ENCODE results near the gene BCAS4.
"Not testable (repeated sequence)": the region's sequence is repeated elsewhere in the genome, so short reads cannot be mapped to it uniquely, and the experiment has no call there.

The BCAS4 gene

DNA sequence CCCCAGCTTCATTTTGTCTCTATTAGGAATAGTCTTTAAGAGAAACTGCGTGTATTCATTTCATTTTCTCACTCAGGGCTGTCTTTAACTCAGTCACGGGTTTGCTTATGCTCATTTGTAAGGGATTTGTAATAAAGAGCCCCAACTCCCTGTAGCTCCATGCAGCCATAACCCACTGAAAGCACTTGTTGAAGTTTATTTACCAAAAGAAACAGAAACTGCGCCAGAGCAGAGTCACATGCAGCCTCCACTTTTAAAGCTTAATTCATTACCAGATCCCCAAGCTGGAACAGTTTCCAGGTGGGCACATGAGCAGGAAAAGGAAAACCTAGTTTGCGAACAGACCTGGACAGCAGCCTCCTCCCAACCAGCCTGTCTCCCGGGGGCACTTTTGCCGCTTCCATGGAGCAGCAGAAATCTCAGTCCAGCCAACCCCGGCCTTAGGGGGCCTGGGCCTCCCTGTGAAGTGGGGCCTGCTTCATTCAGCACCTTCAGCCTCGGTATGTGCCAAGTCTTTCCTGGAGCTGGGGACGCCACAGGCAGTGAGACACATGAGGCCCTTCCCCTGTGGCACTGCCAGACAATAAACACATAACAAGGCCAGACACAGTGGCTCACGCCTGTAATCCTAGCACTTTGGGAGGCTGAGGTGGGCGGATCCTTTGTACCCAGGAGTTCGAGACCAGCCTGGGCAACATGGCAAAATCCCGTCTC lies 4.5 kb downstream of the BCAS4 start:
- DNase-seq (ENCODE audit: low read depth): no peak

DNA sequence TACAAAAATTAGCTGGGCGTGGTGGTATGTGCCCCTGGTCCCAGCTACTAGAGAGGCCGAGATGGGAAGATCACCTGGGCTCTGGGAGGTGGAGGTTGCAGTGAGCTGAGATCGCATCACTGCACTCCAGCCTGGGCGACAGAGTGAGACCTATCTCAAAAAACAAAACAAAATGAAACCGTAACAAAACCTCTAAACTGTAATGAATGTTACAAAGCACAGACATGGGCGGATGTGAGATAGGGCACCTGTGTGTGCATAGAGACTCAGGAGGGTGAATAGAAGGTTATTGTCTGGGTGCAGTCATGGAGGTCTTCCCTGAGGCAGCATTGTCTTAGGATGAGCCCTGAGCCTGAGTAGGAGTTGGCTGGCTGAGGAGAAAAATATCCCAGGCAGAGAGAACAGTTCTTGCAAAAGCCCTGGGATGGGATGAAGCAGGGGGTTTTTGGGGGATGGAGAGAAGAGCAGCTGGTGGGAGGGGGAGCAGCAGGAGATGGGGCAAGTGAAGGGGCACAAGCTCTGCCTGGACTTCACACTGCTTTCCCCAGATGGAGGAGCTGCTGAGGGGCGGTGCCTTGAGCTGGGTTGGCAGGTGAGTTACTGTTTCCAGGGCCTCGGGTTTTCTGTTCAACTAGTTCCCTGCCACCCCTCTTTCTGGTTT lies 5.2 kb downstream of the BCAS4 start:
- no peak for DNase-seq (ENCODE audit: low read depth)

DNA sequence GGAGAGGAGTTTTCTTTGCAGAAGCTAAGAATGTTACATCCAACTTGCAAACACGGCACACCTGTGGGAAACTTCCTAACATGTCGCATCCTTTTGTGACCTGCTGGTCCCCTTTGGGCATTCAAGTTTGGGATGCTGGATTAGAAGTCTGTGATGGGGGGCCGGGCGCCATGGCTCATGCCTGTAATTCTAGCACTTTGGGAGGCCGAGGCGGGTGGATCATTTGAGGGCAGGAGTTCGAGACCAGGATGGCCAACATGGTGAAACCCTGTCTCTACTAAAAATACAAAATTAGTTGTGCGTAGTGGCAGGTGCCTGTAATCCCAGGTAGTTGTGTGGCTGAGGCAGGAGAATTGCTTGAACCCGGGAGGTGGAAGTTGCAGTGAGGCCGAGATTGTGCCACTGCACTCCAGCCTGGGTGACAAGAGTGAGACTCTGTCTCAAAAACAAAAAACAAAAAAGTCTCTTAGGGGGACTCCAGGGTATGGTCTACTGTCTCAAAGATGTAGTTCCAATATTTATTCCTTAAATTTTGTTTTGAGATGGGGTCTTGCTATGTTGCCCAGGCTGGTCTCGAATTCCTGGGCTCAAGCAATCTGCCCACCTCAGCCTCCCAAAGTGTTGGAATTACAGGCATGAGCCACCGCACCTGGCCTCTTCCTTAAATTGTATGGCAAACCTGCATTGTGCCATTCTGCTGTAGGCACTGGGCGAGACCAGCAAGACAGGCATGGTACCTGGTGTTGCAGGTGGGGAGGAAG lies 6.3 kb downstream of the BCAS4 start:
- DNase-seq (ENCODE audit: low read depth): not testable (repeated sequence)

DNA sequence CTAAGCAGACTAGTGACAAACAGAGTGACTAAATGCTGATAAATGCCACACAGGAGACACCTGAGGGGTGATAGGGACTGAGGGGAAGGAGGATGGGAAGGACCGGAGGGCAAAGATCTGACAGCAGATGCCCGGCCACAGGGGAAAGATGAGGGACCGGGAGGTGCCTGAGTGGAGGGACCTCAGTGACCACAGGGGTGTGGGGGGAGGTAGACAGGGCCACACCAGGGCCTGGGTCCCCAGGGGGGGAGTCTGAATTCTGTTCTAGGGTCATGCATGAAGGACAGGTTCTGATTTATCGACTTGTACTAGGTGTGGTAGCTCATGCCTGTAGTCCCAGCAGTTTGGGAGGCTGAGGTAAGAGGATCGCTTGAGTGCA lies 6.9 kb downstream of the BCAS4 start:
- no peak for DNase-seq (ENCODE audit: low read depth)

DNA sequence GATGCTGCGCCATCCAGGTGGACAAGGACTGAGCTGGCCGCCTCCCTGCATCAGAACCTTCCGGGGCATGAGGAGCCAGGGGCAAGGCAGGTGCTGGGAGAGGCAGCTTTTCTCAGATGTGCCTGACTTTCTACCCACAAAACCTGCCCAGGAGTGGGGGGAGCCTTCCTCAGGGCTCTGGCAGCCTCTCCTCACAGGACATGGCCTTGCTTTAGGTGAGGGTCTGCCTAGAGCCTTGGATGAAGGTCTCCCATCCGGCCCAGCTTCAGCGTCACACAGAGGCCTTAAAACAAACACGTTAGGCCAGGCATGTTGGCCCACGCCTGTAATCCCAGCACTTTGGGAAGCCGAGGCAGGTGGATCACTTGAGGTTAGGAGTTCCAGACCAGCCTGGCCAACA lies 7.4 kb downstream of the BCAS4 start:
- no peak for DNase-seq (ENCODE audit: low read depth)

DNA sequence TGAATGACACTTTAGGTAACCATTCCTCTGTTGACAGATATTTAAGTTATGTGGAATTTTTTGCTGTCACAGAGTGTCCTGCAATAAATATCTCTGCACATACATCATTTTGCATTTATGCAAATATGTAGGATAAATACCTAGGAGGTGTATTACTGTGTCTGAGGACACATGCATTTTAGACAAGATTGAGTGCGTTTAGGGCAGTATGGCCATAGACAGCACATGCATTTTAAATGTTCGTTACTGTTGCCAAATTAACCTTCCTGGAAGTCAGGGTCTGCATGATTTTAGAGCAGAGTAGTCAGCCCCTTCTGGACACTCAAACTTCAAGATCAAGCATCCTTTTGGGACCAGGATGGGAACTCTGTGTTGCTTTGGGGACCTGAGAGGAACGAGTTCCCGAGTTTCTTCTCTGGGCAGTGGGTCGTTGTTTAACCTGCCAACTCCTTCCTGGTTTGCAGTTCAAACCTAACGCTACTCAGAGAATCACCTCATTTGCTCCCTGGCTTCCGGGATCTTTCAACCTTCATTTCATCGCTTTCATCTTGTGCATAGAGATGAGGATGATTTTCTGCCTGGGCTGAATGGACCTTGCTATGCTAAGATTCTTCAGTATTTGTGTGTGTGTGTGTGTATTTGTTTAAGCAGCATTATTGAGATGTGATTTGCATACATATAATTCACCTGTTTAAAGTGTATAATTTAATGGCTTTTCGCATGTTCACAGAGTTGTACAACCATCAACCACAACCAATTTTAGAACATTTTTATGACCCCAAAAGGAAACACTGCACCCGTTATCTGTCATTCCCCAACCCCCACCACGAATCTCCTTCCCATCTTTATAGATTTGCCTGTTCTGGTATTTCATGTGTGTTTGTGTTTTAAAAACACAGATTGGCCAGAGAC lies 9.8 kb downstream of the BCAS4 start:
- DNase-seq (ENCODE audit: low read depth): no peak

DNA sequence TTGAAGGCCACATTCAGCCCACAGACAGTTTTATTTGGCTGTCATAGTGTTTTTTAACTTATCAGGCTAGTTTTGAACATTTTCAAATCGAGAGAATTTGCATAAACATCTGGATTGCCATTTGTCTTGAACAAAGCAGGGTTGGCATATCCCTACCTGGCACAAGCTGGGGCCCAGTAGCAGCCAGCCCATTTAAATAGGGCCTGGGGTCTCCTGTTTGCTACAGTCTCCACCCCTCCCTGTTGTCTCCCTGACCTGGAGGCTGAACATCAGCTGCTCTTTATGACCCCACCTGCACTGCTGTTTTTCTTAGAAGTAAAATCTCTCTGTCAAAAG lies 10.5 kb downstream of the BCAS4 start:
- DNase-seq (ENCODE audit: low read depth): no peak

DNA sequence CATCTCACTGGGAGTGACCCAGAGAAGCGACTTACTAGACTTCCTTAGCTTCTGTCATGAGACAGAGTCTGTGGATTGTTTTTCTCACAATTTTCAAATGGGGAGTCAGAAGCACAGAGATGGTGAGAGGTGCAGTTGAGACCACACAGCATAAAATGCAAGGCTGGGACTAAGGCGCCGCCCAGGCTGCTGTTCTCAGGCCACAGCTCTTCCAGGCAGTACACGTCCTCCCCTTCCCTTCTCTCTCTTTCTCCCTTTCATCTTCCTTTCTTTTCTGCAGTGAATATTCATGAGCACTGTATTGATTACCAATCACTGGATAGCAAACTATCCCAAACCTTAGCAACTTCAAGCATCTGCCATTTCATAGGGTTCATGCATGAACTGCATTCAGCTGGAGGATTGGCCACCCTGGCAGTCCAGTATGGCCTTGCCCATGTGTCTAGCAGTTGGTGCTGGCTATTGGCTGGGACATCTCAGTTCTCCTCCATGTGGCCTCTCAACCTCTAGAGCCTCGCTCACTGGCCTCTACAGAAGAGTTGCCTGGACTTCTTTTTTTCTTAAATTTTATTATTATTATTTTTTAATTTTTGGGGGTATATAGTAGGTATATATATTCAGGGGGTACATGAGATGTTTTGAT lies 11.4 kb downstream of the BCAS4 start:
- no peak for DNase-seq (ENCODE audit: low read depth)

DNA sequence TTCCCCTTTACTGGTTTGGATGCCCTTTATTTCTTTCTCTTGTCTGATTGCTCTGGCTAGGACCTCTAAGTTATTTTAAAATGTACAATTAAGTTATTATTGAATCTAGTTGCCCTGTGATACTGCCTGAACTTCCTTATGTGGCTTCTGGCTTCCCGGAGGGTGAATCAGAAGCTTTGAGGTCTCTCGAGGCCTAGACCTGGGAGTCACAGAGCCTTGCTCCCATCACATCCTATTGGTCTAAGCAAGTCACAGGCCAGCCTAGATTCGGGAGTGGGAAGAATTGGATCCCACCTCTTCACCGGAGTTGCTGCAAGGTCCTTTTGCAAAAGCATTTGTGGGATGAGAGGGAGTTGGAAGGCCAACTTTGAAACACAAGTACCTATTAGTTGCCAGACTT lies 15.2 kb downstream of the BCAS4 start:
- DNase-seq (ENCODE audit: low read depth): no peak

DNA sequence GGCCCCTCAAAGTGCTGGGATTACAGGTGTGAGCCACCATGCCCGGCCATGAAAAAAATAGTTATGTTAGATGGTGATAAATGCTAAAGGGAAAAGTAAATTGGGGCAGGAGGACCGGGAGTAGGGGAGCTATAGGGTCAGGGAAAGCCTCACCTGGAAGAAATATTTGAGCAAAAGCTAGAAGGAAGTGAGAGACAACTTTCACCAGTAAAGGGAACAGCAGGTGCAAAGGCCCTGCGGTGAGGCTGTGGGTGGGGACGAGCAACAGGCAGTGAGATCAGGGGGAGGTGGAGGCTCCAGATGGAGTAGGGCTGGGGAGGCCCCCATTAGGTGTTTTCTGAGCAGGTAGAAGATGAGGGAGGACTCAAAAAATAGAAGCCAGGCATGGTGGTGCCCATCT lies 16.0 kb downstream of the BCAS4 start:
- DNase-seq (ENCODE audit: low read depth): no peak

DNA sequence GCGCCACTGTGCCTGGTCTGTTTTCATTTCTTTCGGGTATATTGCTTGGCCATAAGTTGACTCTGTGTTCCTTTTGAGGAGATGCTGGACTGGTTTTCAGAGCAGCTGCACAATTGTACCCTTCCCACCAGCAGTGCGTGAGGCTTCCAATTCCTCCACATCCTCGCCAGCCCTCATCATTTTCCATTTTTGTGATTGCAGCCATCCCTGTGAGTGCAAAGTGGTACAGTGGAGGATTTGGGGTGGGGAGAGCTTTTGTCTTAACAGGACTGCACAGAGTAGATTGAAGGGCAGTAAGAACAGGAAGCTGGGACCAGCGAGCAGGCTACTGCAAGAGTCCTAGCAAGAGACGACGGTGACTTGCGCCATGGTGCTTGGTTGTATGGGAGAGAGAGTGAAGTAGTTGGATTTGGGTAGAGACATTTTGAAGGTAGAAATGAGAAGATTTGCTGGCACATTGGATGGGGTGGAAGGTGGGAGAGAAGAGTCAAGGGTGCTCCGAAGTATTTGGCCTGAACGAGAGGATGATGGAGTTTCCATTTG lies 18.3 kb downstream of the BCAS4 start:
- DNase-seq (ENCODE audit: low read depth): no peak

DNA sequence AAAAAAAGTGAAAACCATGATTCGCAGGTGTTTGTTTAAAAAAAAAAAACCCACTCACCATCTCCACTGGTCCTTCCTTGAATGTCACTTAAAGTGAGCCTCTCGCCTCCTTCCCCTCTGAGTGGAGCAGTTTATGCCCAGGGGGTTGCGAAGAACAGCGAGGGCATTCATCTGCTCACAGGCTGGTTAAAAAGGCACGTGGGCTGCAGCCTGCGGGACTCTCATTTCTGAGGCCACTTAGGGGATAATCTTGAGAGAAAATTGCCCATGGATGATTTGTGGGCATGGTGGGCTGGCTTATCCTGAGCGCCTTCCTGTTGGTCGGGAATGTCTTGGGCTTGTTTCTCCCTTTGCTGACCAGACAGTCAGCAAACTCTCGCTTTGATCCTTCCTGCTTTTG lies 18.9 kb downstream of the BCAS4 start:
- DNase-seq (ENCODE audit: low read depth): no peak

DNA sequence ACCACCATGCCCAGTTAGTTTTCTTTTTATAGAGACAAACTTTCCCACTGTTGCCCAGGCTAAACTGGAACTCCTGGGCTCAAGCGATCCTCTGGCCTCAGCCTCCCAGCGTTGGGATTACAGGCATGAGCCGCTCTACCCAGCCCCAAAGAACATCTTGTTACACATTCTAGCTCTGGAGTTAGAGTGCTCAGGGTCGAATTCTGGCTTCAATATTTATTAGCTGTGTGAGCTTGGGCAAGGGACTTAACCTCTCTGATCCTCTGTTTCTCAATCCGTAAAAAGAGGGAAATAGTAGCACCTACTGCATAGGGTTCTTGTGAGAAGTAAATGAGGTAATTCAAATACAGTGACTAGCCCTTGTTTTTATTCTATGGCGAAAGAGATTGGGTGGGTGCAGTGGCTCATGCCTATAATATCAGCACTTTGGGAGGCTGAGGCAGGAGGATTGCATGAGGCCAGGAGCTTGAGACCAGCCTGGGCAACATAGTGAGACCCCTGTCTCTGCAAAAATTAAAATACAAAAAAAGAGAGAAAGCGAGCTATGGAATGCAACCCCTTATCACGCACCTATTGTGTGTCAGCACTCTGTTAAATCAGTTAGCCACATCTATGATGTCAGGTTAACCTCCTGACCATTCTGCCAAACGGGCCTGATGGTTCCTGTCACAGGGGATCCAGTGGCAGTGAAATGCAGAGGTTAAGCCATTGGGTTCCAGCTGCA lies 19.7 kb downstream of the BCAS4 start:
- no peak for DNase-seq (ENCODE audit: low read depth)

DNA sequence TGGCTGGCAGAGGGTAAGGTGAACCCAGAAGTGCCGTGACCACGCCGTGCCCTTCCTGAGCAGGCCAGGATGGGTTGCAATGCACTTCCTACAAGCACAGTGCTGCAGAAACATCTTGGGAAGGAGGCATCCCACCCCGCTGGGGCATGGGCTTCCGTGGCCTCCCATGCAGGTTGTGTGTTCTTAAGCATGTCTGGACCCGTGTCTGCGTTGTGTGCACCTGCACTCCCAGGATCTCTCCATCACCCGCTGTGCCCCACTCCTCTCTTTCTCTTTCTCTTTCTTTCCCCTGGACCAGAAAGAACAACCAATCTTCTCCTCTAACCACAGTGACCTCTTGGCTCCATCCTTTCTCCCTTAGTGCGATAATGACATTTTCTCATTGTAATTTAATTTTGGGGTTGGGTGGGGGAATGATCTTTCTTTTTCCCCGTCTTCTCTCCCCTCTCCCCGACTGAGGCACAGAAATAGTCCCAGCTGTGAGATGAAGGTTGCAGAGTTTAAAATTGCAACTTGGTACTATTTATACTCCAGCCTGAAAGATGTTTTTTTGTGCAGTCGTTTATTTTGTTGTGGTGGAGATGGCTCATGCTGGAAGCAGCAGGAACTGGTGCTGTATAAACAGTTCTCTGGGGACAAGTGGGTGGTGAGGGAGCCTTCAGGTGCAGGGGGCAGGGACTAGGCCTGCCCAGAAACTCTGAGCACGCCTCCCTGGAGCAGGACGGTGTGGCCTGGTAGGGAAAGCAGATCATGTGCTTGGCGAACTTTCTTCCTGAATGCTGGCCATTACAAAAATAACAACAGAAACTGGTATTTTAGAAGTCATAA lies 20.5 kb downstream of the BCAS4 start:
- DNase-seq (ENCODE audit: low read depth): no peak

DNA sequence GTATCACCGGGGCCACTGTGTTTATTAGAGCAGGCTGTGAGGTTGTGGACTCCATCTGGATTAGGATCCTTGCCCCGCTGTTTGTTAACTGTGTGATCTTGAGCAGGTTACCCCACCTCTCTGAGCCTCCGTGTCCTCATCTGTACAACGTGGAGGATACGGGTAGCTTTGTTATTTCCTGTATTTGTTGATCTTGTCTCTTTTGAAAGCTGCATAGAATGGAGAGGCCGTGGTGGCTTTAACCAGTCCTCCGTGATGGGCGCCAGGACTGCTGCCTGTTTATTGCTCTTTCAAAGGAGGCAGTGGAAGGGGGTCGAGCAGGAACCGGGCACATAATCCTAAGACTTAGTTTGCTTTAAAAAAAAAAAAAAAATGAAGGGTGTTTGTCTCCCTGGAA lies 22.9 kb downstream of the BCAS4 start:
- no peak for DNase-seq (ENCODE audit: low read depth)

DNA sequence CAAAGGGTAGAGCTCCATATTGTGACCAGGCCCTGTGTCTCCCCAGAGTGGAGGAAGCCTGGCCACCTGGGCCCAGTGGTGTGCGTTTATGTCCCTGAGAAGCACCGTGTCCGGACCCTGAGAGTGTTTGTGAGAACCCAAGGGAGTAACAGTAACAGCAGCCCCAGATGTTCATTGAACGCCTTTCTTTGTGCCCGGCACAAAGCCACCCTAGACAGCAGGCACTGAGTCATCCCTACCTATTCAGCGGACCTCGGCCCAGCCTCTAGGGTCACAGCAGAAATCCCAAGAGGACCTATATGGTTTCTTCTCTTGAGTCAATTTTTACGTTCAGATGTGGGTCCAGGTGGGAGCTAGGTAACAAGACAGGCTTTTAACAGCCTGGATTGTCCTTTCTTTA lies 24.5 kb downstream of the BCAS4 start:
- no peak for DNase-seq (ENCODE audit: low read depth)

DNA sequence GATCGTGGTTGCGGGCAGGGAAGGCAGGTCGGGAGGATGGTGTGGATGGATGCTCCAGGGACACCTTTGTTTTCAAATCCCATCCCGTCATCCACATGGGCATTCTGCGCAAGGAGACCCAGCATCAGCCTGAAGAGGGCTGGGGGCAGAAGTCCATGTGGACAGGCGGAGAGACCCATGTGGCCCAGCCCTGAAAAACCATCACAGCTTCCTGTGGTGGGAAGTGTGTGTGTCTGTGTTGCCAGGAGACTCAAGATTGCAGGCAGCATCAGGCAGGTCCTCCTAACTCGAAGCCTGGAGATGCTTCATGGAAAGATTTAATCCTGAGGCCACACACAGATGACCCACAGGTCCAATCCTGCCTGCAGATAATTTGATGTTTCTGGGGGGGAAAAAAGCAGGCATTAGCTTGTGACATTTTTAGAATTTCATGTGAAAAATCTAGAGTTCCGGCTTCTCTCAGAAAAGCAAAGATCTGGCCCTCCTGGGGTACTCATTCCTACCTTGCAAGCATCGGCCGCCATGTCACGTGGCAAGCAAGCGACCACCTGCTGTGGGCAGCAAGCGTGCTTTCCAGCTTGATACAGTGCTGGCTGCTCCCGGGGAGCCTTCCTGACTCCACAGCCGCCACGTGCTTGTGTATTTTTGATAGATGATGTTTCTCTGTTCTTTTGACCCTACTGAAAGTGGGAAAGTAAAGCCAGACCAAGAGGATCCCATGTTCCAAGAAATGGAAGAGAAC lies 25.8 kb downstream of the BCAS4 start:
- no peak for DNase-seq (ENCODE audit: low read depth)

DNA sequence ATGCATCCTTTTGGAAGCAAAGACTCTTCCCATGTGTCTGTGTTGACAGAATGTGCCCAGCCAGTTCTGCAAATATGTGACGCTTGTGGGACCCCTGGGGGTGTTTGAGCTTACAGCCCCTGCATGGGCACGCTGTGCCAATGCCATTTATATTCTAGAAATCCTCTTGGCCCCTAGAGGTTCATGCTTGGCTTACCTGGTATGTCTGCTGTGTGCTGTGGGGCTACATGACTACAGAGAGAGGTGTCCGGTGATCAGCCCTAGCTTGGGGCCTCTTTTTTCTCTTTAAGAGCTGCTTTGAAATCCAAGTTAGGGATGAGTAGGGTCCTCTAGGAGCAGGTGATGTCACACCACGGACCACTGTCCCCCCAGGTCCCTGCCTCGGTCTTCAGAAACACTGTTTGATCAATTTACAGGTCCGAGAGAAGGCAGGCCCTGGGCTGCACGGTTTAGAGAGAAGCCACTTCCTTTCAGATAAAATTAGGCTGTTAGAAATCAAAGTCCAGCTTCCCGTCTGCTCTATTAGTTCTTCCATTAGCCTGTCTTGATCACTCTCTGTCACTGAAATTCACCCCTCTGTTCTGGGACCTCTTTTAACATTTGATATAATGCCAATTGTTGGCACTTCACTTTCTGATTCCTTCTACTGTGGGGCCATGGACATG lies 26.5 kb downstream of the BCAS4 start:
- no peak for DNase-seq (ENCODE audit: low read depth)

DNA sequence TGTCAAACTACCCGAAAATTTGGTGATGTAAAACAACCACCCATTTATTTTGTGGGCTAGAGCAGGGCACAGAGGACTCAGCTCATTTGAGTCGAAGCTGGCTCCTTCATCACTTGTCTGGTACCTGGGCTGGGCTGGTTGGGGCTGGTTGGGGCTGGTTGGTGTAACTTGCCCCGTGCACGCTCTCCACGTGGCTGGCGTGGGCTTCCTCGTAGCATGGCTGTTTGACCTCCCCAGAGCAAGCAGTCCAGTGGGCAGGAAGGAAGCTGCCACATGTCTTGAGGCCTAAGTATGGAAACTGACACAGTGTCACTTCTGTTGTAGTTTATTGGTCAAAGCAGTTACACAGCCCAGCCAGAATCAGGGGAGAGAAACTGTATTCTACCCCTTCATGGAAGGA lies 27.1 kb downstream of the BCAS4 start:
- no peak for DNase-seq (ENCODE audit: low read depth)

Data from activated gamma-delta T cell treated with anti-CD3 and anti-CD28 coated beads, Interleukin-2, amount 50 U/mL, for 16 hours (primary cell).